Uterus (tissue), 2 donors: ENCODE results near the gene THBD.

Experiments
- CTCF ChIP-seq, 4 experiments: fragments of 200-600 bp in 2 of 4; fragments of 450-650 bp in 2 of 4; sonication (generic) in 2 of 4; IDR thresholded peaks; one replicate each; pipeline ENCODE4 v1.5.1; 2016 to 2019; ENCODE audit warnings: antibody characterized with exemption in 4 of 4, mild to moderate bottlenecking in 2 of 4, moderate library complexity in 1 of 4
- POLR2A ChIP-seq, 2 donors: fragments of 450-650 bp; IDR thresholded peaks; one replicate each; pipeline ENCODE4 v1.6.1; 2016; ENCODE audit warnings: antibody characterized with exemption in 2 of 2, mild to moderate bottlenecking in 1 of 2, moderate library complexity in 1 of 2

GRCh38 chr20:23050076-23050838 is 785 bp upstream of the THBD start:
- no peak for TF ChIP-seq CTCF (IDR thresholded peaks at IDR 0.05)
- no peak for TF ChIP-seq POLR2A (IDR thresholded peaks at IDR 0.05)
